Tibial nerve (tissue), 4 donors: ENCODE data around the gene CRYBB1.

Experiments
- CTCF ChIP-seq, 5 experiments: fragments of 200-600 bp in 3 of 5; fragments of 450-650 bp in 2 of 5; sonication (generic) in 3 of 5; IDR thresholded peaks; one replicate each; pipeline ENCODE4 v1.5.1; 2016 to 2019; ENCODE audit warnings: antibody characterized with exemption in 5 of 5, mild to moderate bottlenecking in 3 of 5, moderate library complexity in 2 of 5
- EP300 ChIP-seq, 2 donors: sonication (generic); formaldehyde crosslinking; IDR thresholded peaks; one replicate each; pipeline ENCODE4 v1.6.1; 2017; ENCODE audit warnings: antibody characterized with exemption in 2 of 2, mild to moderate bottlenecking in 1 of 2
- POLR2A ChIP-seq, 2 donors: fragments of 450-650 bp; IDR thresholded peaks; one replicate each; pipeline ENCODE4 v1.6.1; 2017; ENCODE audit warnings: antibody characterized with exemption in 2 of 2, mild to moderate bottlenecking in 2 of 2, moderate library complexity in 2 of 2

- TF ChIP-seq CTCF (IDR thresholded peaks at IDR 0.05) = no peak
- no peak for TF ChIP-seq EP300 (IDR thresholded peaks at IDR 0.05)
- TF ChIP-seq POLR2A (IDR thresholded peaks at IDR 0.05) = no peak
Observed at GRCh38 chr22:26564672-26565071, 53.2 kb downstream of the CRYBB1 start.
